22Rv1 (cell line): Measurements from ENCODE around the gene PTPRG.

ENCODE experiments used
- ZFX ChIP-seq: fragments of 450-650 bp; IDR thresholded peaks from 2 replicates; pipeline ENCODE4 v1.6.1; 2017; ENCODE audit warnings: antibody characterized with exemption, borderline replicate concordance
- TF ChIP-seq, protein P1 (sequence below): fragments of 450-650 bp; IDR thresholded peaks from 2 replicates; pipeline ENCODE4 v1.5.1; 2017; ENCODE audit warnings: mild to moderate bottlenecking

- TF ChIP-seq, protein P1, sequence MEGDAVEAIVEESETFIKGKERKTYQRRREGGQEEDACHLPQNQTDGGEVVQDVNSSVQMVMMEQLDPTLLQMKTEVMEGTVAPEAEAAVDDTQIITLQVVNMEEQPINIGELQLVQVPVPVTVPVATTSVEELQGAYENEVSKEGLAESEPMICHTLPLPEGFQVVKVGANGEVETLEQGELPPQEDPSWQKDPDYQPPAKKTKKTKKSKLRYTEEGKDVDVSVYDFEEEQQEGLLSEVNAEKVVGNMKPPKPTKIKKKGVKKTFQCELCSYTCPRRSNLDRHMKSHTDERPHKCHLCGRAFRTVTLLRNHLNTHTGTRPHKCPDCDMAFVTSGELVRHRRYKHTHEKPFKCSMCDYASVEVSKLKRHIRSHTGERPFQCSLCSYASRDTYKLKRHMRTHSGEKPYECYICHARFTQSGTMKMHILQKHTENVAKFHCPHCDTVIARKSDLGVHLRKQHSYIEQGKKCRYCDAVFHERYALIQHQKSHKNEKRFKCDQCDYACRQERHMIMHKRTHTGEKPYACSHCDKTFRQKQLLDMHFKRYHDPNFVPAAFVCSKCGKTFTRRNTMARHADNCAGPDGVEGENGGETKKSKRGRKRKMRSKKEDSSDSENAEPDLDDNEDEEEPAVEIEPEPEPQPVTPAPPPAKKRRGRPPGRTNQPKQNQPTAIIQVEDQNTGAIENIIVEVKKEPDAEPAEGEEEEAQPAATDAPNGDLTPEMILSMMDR = no peak
- no peak for TF ChIP-seq ZFX
Observed at GRCh38 chr3:61583890-61584875, 22.8 kb downstream of the PTPRG start.
